GM23338 (cell line): ENCODE measurements around the gene CFDP1. TPM values are rescaled to one million over a fixed set of nuclear protein-coding genes. Genes with fewer than 3 reads are reported as not detected.

Source experiments
- ATAC-seq: fragments of 200-7000 bp; cut with Tn5 transposase; 3 replicates; pipeline ENCODE4 v1.9.1; 2020
- DNase-seq: peaks from one replicate; pipeline ENCODE4 v3.0.0-alpha.2; 2015; ENCODE audit warnings: low spot score
- H2AFZ ChIP-seq: fragments of 200-600 bp; sonication (generic); 2 replicates; pipeline ENCODE4 v1.8.0; 2016; ENCODE audit warnings: antibody characterized with exemption, mild to moderate bottlenecking, moderate library complexity
- H3F3A ChIP-seq: fragments of 200-600 bp; sonication (generic); replicated peaks from 2 replicates; pipeline ENCODE4 v1.8.0; 2017; ENCODE audit warnings: antibody characterized with exemption, mixed run types, low read depth
- H3K27ac ChIP-seq: fragments of 200-600 bp; sonication (generic); 2 replicates; pipeline ENCODE4 v1.6.1; 2016; ENCODE audit warnings: low read depth
- H3K27me3 ChIP-seq: fragments of 200-600 bp; sonication (generic); 2 replicates; pipeline ENCODE4 v1.8.0; 2016; ENCODE audit warnings: mild to moderate bottlenecking, mixed run types, moderate library complexity; ENCODE audit not compliant: insufficient read depth
- H3K36me3 ChIP-seq: fragments of 200-600 bp; sonication (generic); 2 replicates; pipeline ENCODE4 v1.8.0; 2016; ENCODE audit warnings: mild to moderate bottlenecking; ENCODE audit not compliant: insufficient read depth
- H3K4me1 ChIP-seq: fragments of 200-600 bp; sonication (generic); 2 replicates; pipeline ENCODE4 v1.8.0; 2016; ENCODE audit warnings: mild to moderate bottlenecking, moderate library complexity; ENCODE audit not compliant: insufficient read depth
- H3K4me2 ChIP-seq: fragments of 200-600 bp; sonication (generic); 2 replicates; pipeline ENCODE4 v1.7.1; 2017; ENCODE audit warnings: mixed run types
- H3K4me3 ChIP-seq: fragments of 200-600 bp; sonication (generic); 2 replicates; pipeline ENCODE4 v1.6.1; 2016; ENCODE audit warnings: mixed run types
- H3K79me2 ChIP-seq: fragments of 200-600 bp; sonication (generic); replicated peaks from 2 replicates; pipeline ENCODE4 v1.8.0; 2017; ENCODE audit warnings: mild to moderate bottlenecking; ENCODE audit not compliant: insufficient read depth
- H3K9me2 ChIP-seq: fragments of 200-600 bp; sonication (generic); 2 replicates; pipeline ENCODE4 v1.8.0; 2017; ENCODE audit not compliant: insufficient read depth
- H4K20me1 ChIP-seq: fragments of 200-600 bp; sonication (generic); replicated peaks from 2 replicates; pipeline ENCODE4 v1.8.0; 2017; ENCODE audit warnings: mild to moderate bottlenecking; ENCODE audit not compliant: insufficient read depth
- H3K27ac Mint-ChIP-seq: 2 replicates; pipeline ENCODE4 v1.8.0; 2020; ENCODE audit warnings: inconsistent platforms, mild to moderate bottlenecking, moderate library complexity, mixed read lengths
- H3K27me3 Mint-ChIP-seq: 3 replicates; pipeline ENCODE4 v1.8.0; 2022; ENCODE audit warnings: low read depth, mild to moderate bottlenecking, moderate library complexity, mixed read lengths, inconsistent platforms; ENCODE audit not compliant: insufficient read depth, poor library complexity
- H3K36me3 Mint-ChIP-seq: 3 replicates; pipeline ENCODE4 v1.8.0; 2021; ENCODE audit warnings: low read depth, mild to moderate bottlenecking, inconsistent platforms, moderate library complexity, mixed read lengths
- H3K4me1 Mint-ChIP-seq: 3 replicates; pipeline ENCODE4 v1.8.0; 2020; ENCODE audit warnings: mild to moderate bottlenecking, inconsistent platforms, mixed read lengths
- H3K4me3 Mint-ChIP-seq: 3 replicates; pipeline ENCODE4 v1.8.0; 2021; ENCODE audit warnings: moderate library complexity, mild to moderate bottlenecking, inconsistent platforms, mixed read lengths
- H3K9me3 Mint-ChIP-seq: 3 replicates; pipeline ENCODE4 v1.8.0; 2020; ENCODE audit warnings: moderate library complexity, mild to moderate bottlenecking, inconsistent platforms, mixed read lengths
- CREB1 ChIP-seq: fragments of 250-450 bp; sonication (Bioruptor Pico); IDR thresholded peaks from 2 replicates; pipeline ENCODE4 v1.5.0; 2020; ENCODE audit warnings: low read depth, mild to moderate bottlenecking, moderate library complexity
- CTCF ChIP-seq, 2 experiments: fragments of 200-600 bp in 1 of 2; sonication (generic) in 1 of 2; conservative IDR thresholded peaks; 2 replicates each; pipeline versions ENCODE4 v1.5.1 to v1.6.1; 2016 to 2017; ENCODE audit warnings: antibody characterized with exemption in 2 of 2, low read depth in 2 of 2, mild to moderate bottlenecking in 2 of 2, moderate library complexity in 1 of 2
- ETS1 ChIP-seq: IDR thresholded peaks from 2 replicates; pipeline ENCODE4 v1.6.1; 2016; ENCODE audit warnings: antibody characterized with exemption
- EZH2 ChIP-seq: fragments of 200-600 bp; sonication (generic); IDR thresholded peaks from one replicate; pipeline ENCODE4 v1.8.0; 2017; ENCODE audit warnings: antibody characterized with exemption, mild to moderate bottlenecking, low read depth; ENCODE audit not compliant: unreplicated experiment
- EZH2phosphoT487 ChIP-seq: fragments of 200-600 bp; sonication (generic); IDR thresholded peaks from one replicate; pipeline ENCODE4 v1.8.1; 2018; ENCODE audit warnings: antibody characterized with exemption; ENCODE audit not compliant: unreplicated experiment
- JUNB ChIP-seq: IDR thresholded peaks from one replicate; pipeline ENCODE4 v1.6.1; 2016; ENCODE audit warnings: antibody characterized with exemption; ENCODE audit not compliant: unreplicated experiment
- POLR2AphosphoS5 ChIP-seq: IDR thresholded peaks from 2 replicates; pipeline ENCODE4 v1.6.1; 2016; ENCODE audit warnings: antibody characterized with exemption, low read depth
- STAT1 ChIP-seq: IDR thresholded peaks from one replicate; pipeline ENCODE4 v1.6.1; 2016; ENCODE audit warnings: antibody characterized with exemption; ENCODE audit not compliant: unreplicated experiment
- ZNF114 ChIP-seq: fragments of 250-450 bp; sonication (Bioruptor Pico); IDR thresholded peaks from 2 replicates; pipeline ENCODE4 v1.5.0; 2020; ENCODE audit warnings: mild to moderate bottlenecking, moderate library complexity
- ZNF462 ChIP-seq: fragments of 250-450 bp; sonication (Bioruptor Pico); IDR thresholded peaks from 2 replicates; pipeline ENCODE4 v1.5.0; 2020; ENCODE audit warnings: mild to moderate bottlenecking, moderate library complexity
- polyA plus RNA-seq: library from polyadenylated mRNA; unstranded; fragments of >200 nt; fragmentation: Nextera tagmentation; extraction: Ambion mirVana; gene quantifications from 2 replicates; pipeline ENCODE4 v1.2.1, GENCODE V29; 2016
- total RNA-seq: library from RNA; depleted of rRNA; stranded (reverse); fragments of >200 nt; shearing (Covaris generic); gene quantifications from 2 replicates; pipeline ENCODE4 v1.2.3, GENCODE V29; 2014

Gene CFDP1
- total and polyA plus RNA-seq, 2 experiments from 2014 or later = 89.9 to 224 TPM

- H3K27ac ChIP-seq = no peak overlapping the region
- 0 out of 2 replicates have a peak, but pooled peaks cover 8% of the 10 kb centered on the region for H3K79me2 ChIP-seq
- TF ChIP-seq JUNB = no peak
- TF ChIP-seq EZH2phosphoT487 = no peak
- TF ChIP-seq EZH2 = no peak
- no peak for TF ChIP-seq STAT1
- Mint-ChIP-seq H3K4me1 (peaks cover 2% of the 10 kb centered on the region; the same call in 2 of the 3 replicates), H3K9me3 (no peaks in the 10 kb centered on the region), H3K4me3 (no peak overlapping the region), H3K27ac (no peak overlapping the region; the same call in 1 of the 2 replicates), H3K36me3 (peaks cover 37% of the 10 kb centered on the region), H3K27me3 (peaks cover 1% of the 10 kb centered on the region)
- ATAC-seq (no peak), DNase-seq (no peak)
- peaks cover 15% of the 10 kb centered on the region for H3K36me3 ChIP-seq
- H3K9me2 ChIP-seq = no peaks in the 10 kb centered on the region
- no peak overlapping the region for H2AFZ ChIP-seq
- H4K20me1 ChIP-seq = no peaks in the 10 kb centered on the region; the same call in none of the 2 replicates
- H3K4me3 ChIP-seq = no peak overlapping the region
- H3K4me1 ChIP-seq = no peaks in the 10 kb centered on the region
- H3K27me3 ChIP-seq = no peaks in the 10 kb centered on the region
- H3K4me2 ChIP-seq = no peak overlapping the region
- H3F3A ChIP-seq = no peaks in the 10 kb centered on the region
Observed at GRCh38 chr16:75394941-75395340, 38.4 kb downstream of the CFDP1 start.

GRCh38 chr16:75392906-75393305, 40.4 kb downstream of the CFDP1 start:
- Histone ChIP-seq H4K20me1 (peaks cover 7% of the 10 kb centered on the region; the same call in 1 of the 2 replicates), H3K4me3 (no peak overlapping the region), H2AFZ (no peak overlapping the region), H3K27ac (no peak overlapping the region), H3K4me2 (no peak overlapping the region), H3K9me2 (no peaks in the 10 kb centered on the region), H3K27me3 (no peaks in the 10 kb centered on the region), H3K79me2 (0 out of 2 replicates have a peak, but pooled peaks cover 4% of the 10 kb centered on the region), H3K36me3 (peaks cover 20% of the 10 kb centered on the region), H3F3A (no peaks in the 10 kb centered on the region), H3K4me1 (no peaks in the 10 kb centered on the region)
- H3K36me3 Mint-ChIP-seq = peaks cover 40% of the 10 kb centered on the region
- H3K9me3 Mint-ChIP-seq = no peaks in the 10 kb centered on the region
- no peak overlapping the region for H3K27ac Mint-ChIP-seq
- H3K4me3 Mint-ChIP-seq = no peak overlapping the region
- ATAC-seq (no peak), DNase-seq (no peak)
- peaks cover 1% of the 10 kb centered on the region for H3K27me3 Mint-ChIP-seq
- H3K4me1 Mint-ChIP-seq = peaks cover 2% of the 10 kb centered on the region; the same call in 2 of the 3 replicates
- no peak for TF ChIP-seq EZH2
- no peak for TF ChIP-seq ETS1
- TF ChIP-seq ZNF114 (CRISPR knock-in tag) = no peak
- no peak for TF ChIP-seq ZNF462 (CRISPR knock-in tag)
- TF ChIP-seq POLR2AphosphoS5 = no peak
- no peak for TF ChIP-seq CTCF (conservative IDR thresholded peaks at IDR 0.05; ENCODE audit: low read depth in 2 of 2)
- no peak for TF ChIP-seq EZH2phosphoT487
- no peak for TF ChIP-seq CREB1 (CRISPR knock-in tag)
